Activated CD4-positive, CD25-positive, alpha-beta regulatory T cell treated with anti-CD3 and anti-CD28 coated beads, Interleukin-2, amount 50 U/mL, for 72 hours (primary cell): ENCODE data around the gene VWF.
A peak's percentile ranks its signal among the peaks of the same experiment; 100 is the strongest.
"Not testable (repeated sequence)": the region's sequence is repeated elsewhere in the genome, so short reads cannot be mapped to it uniquely, and the experiment has no call there.

Experiments used
- DNase-seq: peaks from one replicate; pipeline ENCODE4 v3.0.0; 2021

Gene VWF

DNA sequence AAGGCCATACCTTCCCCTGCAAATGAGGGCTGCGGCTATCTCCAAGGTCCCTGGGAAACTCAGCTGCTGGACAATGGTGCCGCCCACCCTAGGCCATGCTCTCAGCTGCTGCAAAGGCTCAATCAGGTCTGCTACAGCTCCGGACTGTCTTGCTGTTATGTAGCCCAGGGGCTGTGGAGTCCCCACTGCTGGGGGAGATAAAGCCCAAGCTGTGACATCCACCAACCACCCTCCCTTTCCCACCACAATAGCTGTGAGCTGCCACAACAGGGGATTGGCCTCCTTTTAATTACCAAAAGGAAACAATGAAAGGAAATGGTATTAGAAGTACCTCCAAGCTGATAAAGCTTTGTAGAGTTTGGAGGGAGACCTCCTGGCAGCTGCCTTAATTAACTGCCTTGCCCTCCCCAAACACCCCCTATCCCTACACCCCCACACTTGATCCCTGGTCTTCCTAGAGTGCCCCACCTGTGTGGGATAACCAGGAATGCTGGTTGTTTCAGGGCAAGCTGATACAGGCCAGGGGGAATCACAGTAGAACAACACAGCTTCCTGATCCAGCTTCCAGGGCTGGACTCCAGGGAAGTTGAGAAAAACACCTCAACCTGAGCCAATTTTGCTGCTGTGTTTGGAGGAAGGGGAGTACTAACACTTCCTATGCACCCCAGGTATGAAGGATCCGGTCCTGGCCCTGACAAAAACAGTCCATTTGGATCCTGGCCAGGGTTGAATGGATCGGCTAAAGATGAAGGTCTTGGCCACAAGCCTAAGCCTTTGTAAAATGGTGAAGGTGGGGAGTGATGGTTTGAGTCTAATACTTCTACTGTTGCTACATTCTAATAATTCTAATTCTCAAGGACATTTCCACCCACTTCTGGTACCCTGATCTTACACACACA is at the start of gene VWF:
Gene VWF, minus strand, starts transcription at position 260 of the 899 bp plus-strand sequence. CDS start 1,474 bp downstream, outside the sequence.
- no peak for DNase-seq

DNA sequence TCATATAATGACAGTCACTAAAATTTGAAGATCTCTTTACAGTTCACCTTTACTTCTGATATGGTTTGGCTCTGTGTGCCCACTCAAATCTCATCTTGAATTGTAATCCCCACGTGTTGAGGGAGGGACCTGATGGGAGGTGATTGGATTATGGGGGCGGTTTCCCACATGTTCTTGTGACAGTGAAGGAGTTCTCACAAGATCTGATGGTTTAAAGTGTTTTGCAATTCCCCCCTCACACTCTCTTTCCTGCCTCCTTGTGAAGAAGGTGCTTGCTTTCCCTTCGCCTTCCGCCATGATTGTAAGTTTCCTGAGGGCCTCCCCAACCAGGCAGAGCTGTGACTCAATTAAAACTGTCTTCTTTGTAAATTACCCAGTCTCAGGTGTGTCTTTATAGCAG is 48.4 kb upstream of the VWF start:
- no peak for DNase-seq

DNA sequence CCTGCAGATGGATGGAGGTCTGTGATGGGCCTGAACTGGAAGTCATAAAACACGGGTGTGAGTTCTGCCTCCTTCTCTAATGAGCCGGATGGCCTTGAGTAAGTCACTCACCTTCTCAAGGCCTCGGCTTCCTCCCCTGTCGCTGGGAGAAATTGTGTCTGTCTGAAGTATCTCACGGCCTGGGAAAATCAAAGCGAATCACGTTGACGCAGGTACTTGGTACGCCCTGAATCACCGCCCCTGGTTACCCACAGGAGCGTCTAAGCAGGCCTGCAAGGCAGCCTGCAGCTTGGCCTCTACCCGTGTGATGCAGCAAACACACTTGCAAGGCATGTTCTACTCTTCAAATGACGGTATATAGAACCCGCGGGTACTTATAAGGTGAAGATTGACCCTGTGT is 47.6 kb upstream of the VWF start:
- DNase-seq, result no peak

DNA sequence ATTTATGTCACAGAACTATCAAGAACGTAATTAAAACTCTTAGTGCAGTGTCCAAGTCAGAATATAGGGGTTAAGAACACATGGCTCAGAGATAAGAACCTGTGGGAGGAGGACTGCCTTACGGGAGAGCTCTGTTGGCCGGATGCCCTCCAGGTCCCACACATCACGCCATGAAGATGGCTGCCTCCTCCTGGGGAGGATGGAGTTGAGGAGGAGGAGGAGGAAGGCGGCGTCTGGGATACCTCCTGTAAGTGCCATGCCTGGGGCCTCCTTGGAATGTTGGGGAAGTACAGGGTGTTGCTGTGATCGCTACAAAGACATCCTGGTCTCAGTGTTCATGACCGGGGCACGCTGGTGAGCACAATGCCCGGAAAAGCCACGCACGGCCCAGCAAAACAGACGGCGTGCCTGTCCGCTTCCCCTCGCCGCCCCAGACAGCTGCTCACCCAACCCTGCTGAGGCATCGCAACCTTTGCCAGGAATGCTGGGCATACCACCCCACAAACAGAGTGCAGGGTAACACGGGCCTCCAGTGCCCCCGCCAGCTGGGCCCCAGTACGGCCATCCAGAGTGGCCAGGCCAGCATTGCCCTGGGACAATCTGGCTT is 47.0 kb upstream of the VWF start:
- DNase-seq, result no peak

DNA sequence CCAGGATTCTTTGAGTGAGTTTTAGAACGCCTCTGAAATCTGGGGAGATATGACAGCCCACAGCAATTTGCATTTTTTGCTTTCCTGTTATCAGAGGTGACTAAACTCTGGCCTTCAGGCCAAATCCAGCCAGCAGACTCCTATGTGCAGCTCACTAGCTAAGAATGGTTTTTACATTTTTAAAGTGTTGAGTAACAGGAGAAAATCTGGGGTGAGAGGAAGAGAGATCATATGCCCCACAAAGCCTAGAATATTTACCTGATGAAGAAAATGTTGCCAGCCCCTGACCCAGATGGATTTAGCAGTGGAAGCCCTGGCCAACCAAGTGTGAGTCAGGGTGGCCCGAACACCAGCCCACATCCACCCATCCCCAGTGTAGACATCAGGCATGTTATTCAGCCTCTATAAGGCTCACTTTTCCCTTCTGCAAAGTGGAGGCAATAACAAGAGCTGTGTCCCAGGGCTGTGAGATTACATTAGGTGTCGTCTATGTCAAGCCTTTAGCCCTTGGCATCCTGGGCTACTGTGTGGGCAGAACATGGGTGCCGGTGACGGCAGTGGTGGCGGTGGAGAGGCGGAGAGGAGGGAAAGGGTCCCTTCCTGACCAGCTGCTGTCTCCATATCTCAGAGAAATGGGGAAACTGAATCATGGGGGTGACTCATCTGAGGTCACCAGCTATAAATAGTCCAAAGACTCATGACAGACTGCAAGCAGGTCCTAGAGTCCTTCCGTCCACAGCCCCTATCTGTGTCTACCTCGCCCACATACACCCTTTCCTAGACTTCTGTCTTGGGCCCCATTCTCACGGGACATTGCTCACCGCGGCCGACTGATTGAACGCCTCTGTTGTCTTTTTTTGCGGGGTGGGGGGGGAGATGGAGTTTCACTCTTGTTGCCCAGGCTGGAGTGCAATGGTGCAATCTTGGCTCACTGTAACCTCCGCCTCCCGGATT is 43.1 kb upstream of the VWF start:
- DNase-seq, result peak; percentile 63

DNA sequence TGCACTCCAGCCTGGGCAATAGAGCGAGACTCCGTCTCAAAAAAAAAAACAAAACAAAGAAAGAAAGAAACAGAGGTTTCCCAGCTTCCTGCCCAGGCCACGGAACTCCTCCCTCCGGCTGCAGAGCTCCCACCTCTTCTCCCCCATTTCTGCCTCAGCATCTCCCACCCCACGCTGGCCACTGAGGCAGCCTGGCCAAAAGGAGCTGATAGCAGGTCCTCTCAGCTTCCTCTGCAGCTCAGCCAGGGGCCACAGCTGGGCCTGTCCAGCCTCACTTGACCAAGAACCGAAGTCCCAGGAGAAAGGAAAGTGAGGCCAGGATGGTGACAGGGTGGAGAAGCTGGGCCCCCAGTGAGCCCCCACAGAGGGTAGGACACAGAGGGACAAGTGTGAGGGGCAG is 42.3 kb upstream of the VWF start:
- no peak for DNase-seq

DNA sequence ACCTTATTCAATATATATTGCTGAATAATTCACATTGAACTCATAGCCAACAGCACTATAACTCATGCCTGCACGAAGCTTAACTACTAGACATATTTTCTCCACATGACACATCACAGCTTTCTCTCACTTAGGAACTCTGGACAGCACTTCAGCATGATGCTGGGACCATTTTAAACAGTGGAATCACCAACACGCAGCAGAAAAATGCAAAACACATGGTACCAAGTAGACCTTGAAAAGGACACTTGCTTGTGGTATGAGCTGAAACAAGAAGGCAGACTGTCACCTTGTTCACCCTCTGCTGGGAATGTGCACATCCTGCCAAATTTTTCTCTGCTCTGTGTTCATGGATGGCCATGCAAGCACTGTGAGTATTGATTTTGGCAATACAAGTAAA is 40.9 kb upstream of the VWF start:
- no peak for DNase-seq

DNA sequence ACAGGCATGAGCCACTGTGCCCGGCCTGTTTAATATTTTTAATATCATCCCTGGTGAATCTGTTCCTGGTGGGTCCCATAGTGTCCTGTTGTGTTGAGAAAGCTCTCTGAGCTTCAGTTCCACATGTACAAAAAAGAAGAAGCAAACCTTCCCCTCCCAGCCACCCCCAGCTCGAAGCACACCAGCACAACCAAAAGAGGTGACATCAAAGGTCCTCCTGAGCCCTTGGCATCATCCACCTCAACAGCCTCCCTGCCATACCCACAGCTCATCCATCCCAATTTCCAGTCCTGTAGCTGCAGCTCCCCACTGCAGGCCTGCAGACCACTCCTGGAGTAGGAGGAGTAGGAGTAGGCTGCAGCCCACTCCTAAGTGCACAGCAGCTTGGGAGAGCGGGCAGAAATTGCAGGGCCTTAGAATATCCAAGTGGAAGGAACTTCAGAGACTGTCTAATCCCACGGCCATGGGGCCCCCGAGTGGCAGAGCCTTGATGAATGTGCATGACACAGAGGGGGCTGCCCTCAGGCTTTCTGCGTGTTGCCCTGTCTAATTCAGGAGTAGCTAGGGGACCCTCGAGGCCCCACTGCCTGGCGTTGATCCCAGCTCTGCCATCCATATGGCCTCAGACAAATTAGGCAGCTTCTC is 39.1 kb upstream of the VWF start:
- no peak for DNase-seq

DNA sequence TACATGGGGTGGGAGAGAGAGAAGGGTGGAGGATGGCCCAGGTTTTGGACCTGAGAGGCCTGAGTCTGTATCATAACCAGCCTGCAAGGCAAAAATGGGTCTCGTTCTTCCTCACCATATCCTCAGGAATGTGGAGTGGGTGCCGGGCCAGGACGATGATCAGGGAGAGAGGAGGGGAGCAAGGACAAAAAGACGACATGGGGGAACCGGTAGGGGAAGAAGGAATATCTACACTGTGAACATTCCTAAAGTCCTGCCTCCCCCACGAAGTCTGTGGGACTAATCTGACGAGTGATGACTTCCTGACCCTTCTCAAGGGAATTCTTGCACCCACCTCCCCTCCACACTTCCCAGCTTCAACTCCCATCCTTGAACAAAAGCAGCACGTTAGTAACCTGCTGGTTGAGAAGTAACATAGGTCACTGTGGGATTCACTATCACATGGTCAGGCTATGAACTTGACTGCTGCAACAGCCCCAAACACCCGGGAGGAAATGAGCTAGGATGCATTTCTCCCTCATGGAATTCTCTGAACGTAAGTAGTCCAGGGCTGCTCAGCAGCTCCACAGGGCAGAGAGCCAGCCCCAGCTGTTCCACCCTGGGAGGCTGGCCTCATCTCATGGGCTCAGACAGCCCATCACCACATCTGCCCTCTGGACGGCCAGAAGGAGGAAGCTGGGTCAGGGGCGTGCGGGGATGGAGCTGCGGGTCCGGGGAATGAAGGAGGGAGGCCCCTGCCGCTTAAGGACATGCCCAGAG is 36.8 kb upstream of the VWF start:
- DNase-seq, result no peak

DNA sequence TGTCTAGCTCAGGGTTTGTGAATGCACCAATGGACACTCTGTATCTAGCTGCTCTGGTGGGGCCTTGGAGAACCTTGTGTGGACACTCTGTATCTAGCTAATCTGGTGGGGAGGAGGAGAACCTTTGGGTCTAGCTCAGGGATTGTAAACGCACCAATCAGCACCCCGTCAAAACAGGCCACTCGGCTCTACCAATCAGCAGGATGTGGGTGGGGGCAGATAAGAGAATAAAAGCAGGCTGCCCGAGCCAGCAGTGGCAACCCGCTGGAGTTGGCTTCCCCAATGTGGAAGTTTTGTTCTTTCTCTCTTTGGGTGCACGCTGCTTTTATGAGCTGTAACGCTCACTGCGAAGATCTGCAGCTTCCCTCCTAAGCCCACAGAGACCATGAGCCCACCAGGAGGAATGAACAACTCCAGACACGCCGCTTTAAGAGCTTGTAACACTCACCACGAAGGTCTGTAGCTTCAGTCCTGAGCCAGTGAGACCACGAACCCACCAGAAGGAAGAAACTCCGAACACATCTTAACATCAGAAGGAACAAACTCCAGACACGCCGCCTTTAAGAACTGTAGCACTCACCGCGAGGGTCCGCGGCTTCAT is 35.7 kb upstream of the VWF start:
- DNase-seq, result not testable (repeated sequence)

DNA sequence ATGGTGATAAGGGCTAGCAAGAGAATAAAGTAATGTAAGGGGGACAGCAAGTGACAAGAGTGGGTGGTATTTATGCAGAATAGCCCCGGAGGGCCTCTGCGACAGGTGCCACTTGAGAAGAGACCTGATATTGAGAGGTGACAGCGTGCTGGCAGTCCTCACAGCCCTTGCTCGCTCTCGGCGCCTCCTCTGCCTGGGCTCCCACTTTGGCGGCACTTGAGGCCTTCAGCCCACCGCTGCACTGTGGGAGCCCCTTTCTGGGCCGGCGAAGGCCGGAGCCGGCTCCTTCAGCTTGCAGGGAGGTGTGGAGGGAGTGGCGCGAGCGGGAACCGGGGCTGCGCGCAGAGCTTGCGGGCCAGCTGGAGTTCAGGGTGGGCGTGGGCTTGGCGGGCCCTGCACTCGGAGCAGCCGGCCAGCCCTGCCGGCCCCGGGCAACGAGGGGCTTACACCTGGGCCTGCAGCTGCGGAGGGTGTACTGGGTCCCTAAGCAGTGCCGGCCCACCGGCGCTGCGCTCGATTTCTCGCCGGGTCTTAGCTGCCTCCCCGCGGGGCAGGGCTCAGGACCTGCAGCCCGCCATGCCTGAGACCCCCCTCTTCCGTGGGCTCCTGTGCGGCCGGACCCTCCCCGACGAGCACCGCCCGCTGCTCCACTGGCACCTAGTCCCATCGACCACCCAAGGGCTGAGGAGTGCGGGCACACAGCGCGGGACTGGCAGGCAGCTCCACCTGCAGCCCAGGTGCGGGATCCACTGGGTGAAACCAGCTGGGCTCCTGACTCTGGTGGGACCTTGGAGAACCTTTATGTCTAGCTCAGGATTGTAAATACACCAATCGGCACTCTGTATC is 34.9 kb upstream of the VWF start:
- DNase-seq, result not testable (repeated sequence)

DNA sequence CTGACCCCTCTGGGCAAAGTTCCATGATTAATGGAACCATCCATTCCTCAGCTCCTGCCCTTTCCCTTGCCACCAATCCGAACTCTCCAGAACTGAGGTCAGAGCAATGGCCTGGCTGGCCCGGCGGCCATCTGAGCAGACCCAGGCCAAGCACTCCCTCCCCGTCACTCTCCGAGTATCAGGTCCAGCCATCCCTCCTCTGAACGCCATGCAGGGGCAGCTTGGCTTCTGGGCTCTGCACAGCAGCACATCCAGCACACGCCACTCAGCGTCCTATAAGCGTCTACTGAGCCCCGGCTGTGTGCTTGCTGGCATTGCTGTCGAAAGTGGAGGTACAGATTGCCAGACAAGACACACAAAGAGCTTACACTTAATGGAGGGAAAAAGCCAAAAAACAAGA is 34.3 kb upstream of the VWF start:
- DNase-seq, result peak; percentile 7

DNA sequence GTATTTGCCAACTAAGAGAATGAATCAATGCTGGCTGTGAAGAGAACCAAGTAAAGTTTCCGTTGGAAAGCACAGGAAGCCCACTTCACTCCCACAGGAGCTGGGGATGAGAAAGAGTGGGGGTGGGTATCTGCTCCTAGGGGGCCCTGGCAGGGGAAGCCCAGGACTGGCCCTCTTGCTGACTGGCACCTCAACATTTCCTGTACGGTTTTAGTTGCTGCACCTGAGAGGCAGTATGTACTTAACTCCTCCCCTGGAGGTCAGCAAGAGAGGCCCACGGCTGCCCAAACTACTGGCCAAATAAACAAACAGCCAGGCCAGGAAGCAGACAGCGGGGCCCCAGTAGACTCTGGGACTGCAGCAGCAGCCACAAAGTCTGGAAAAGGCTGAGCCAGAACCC is 33.8 kb upstream of the VWF start:
- DNase-seq, result no peak

DNA sequence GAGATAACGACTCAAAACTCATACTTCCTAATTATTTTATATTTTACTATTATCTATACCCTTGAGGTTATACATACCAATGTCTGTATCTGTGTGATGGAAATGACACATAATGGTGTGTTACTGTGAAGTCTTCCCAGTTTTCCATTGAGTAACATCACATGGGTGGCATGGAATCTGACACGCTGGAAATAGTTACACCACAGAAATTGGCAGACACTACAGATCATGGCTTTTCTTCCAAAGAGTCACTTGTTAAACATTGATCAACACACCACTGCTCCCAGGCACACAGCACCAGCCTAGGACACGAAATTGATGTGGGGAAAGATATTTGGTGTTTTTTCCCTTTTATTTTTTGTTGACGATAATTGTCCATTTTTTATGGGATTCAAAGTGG is 33.0 kb upstream of the VWF start:
- no peak for DNase-seq

DNA sequence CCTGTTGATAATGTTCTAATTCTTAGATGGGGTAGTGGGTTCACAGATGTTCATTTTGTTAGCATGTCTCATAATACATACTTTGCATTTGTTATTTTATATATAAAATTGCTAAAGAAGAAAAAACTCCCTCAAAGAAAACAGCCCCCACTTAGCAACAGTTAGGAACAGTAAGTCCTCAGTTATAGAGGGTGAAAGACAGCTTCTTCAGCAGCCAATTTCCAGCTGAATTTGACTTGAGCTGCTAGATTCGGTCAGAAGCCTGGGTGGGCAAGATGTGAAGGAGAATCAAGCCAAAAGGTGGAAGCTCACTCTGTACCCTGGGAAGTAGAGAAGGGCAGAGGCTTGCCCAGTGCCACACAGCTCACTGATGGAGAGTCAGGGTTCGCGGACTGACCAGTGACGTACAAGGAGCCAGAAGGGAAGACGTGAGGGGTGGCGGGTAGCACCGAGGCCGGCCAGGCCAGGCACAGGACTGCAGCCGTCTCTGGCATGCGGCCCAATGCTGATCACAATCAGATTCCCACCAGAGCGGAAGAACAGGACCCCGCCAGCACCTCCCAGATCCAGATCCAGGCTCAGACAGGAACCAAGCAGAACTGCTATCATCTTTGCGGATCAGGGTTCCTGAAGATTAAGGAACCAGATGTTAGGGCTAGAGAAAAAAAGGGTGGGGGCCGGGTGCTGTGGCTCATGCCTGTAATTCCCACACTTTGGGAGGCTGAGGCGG is 30.4 kb upstream of the VWF start:
- DNase-seq, result no peak

DNA sequence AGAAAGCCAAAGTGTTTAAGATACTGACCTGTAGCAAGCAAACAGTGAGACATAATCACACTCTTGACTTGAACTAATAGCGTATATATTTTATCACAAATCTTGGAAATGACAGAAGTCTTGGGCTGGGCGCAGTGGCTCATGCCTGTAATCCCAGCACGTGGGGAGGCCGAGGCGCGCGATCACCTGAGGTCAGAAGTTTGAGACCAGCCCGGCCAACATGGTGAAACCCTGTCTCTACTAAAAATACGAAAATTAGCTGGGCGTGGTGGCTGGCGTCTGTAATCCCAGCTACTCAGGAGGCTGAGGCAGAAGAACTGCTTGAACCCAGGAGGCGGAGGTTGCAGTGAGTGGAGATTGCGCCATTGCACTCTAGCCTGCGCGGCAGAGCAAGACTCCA is 24.3 kb upstream of the VWF start:
- DNase-seq, result not testable (repeated sequence)

DNA sequence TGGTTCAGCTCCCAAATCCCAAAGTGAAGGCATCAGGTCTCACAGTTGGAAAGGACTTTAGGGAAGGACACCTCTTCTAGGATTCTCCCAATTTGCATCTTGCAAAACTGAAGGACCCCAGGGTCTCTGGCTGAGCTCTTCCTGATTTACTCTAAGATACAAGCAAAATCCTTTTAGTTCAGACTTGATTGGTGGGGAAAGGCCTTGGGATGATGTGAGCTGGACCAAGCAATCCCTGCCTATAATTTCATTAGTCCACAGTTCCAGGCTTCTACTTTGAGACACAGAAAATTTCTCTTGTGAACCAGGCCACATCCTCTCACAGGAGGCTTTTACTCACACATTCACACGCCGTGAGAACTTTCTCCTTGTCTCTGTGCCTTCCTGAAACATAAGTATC is 23.6 kb upstream of the VWF start:
- no peak for DNase-seq

DNA sequence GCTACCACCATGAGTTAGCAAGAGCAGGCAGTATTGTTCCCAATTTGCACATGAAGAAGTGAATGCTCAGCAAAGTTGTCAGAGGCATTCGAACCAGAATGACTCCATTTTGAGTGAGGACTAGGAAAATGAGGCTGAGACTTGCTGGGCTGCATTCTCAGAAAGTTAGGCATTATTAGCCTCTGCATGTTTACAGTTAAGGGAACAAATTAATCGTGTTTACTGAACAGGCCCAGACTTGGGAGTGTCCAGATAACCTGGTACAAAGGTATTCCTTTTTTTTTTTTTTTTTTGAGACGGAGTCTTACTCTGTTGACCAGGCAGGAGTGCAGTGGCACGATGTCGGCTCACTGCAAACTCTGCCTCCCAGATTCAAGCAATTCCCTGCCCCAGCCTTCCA is 22.5 kb upstream of the VWF start:
- DNase-seq, result no peak

DNA sequence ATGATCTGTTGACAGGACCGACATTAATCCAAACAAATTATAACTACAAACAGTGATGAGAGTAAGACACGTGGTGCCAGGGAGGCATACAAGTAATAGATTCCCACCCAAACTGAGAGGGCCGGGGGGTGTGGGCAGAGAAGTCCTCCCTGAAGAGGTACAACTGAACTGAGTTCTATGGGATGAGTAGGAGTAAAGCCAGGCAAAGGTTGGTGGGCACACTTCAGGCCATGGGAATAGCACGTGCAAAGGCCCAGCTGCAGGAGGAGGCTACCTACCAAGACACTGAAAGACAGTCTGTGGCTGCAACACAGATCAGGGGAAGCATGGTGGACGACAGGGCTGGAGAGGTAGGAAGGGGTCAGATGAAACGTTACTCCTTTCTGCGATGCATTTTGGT is 22.0 kb upstream of the VWF start:
- no peak for DNase-seq

DNA sequence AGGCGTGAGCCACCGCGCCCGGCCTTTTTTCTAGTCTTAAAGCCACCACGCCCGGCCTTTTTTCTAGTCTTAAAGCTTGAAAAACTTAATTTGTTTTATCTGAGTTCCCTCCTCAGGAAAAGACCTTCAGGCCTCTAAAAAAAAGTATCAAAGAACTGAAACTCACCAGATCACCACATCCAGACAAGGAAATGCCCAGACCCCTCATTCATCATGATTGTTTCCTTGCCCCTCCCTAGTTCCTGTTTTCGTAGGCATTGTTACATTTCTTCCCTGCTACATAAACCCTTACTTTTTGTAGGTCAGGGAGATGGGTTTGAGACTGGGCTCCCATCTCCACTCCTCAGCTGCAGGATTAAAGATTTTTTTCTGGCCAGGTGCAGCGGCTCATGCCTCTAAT is 21.1 kb upstream of the VWF start:
- DNase-seq, result no peak
